Esophagus muscularis mucosa (tissue), 4 donors: ENCODE data around the gene TMEM219. TPM values are rescaled to one million over a fixed set of nuclear protein-coding genes. Genes with fewer than 3 reads are reported as not detected.

Experiments used
- DNase-seq: peaks from one replicate; pipeline ENCODE4 v3.0.0-alpha.2; 2017; ENCODE audit errors: extremely low spot score
- H3K27ac ChIP-seq, 4 donors: fragments of 200-600 bp; sonication (generic); replicated peaks in 1 of 4; 1 replicate in 3 of 4; 2 replicates in 1 of 4; pipeline ENCODE4 v1.5.1; 2016 to 2019; ENCODE audit warnings: mild to moderate bottlenecking in 1 of 4
- H3K27me3 ChIP-seq, 4 donors: fragments of 200-600 bp; sonication (generic); one replicate each; pipeline versions ENCODE4 v1.5.1 to v1.6.0; 2016 to 2019
- H3K36me3 ChIP-seq, 4 donors: fragments of 200-600 bp; sonication (generic); one replicate each; pipeline ENCODE4 v1.5.1; 2016 to 2019
- H3K4me1 ChIP-seq, 4 donors: fragments of 200-600 bp; sonication (generic); one replicate each; pipeline ENCODE4 v1.5.1; 2016 to 2019
- H3K4me3 ChIP-seq, 4 donors: fragments of 200-600 bp; sonication (generic); 1 replicate in 2 of 4; 2 replicates in 2 of 4; pipeline ENCODE4 v1.5.1; 2016 to 2019; ENCODE audit warnings: mild to moderate bottlenecking in 4 of 4, moderate library complexity in 1 of 4
- H3K9me3 ChIP-seq, 4 donors: fragments of 200-600 bp; sonication (generic); 1 replicate in 3 of 4; 2 replicates in 1 of 4; pipeline ENCODE4 v1.5.1; 2016 to 2019
- EP300 ChIP-seq: sonication (generic); formaldehyde crosslinking; IDR thresholded peaks from one replicate; pipeline ENCODE4 v1.6.1; 2017; ENCODE audit warnings: antibody characterized with exemption
- POLR2A ChIP-seq: fragments of 450-650 bp; IDR thresholded peaks from one replicate; pipeline ENCODE4 v1.6.1; 2017; ENCODE audit warnings: antibody characterized with exemption, moderate library complexity, mild to moderate bottlenecking, low read depth
- POLR2AphosphoS5 ChIP-seq, 2 donors: sonication (generic); formaldehyde crosslinking; IDR thresholded peaks; one replicate each; pipeline ENCODE4 v1.6.1; 2017; ENCODE audit warnings: antibody characterized with exemption in 2 of 2
- WGBS: methylation state at CpG from one replicate; pipeline ENCODE4 v1.1.5; 2018; 5-methylcytosine and 5-hydroxymethylcytosine counted together
- intact Hi-C: fragments of 100-400 bp; cut with DNase I; formaldehyde crosslinking; loops from one replicate; pipeline ENCODE4 v1.15.1; 2023
- total RNA-seq, 4 donors: library from RNA; depleted of rRNA; stranded (reverse); fragments of >200 nt; gene quantifications; one replicate each; pipeline versions ENCODE4 v1.1.0 to v1.2.1, GENCODE V29; 2016
- TF ChIP-seq, protein P1 (sequence below), 3 experiments: fragments of 200-600 bp in 2 of 3; fragments of 450-650 bp in 1 of 3; sonication (generic) in 2 of 3; IDR thresholded peaks; one replicate each; pipeline ENCODE4 v1.5.1; 2017 to 2019; ENCODE audit warnings: antibody characterized with exemption in 3 of 3, mild to moderate bottlenecking in 2 of 3, moderate library complexity in 1 of 3

TMEM219 gene
- total RNA-seq, 4 donors from 2014 or later, result 96.8 to 114 (median 105) TPM

DNA sequence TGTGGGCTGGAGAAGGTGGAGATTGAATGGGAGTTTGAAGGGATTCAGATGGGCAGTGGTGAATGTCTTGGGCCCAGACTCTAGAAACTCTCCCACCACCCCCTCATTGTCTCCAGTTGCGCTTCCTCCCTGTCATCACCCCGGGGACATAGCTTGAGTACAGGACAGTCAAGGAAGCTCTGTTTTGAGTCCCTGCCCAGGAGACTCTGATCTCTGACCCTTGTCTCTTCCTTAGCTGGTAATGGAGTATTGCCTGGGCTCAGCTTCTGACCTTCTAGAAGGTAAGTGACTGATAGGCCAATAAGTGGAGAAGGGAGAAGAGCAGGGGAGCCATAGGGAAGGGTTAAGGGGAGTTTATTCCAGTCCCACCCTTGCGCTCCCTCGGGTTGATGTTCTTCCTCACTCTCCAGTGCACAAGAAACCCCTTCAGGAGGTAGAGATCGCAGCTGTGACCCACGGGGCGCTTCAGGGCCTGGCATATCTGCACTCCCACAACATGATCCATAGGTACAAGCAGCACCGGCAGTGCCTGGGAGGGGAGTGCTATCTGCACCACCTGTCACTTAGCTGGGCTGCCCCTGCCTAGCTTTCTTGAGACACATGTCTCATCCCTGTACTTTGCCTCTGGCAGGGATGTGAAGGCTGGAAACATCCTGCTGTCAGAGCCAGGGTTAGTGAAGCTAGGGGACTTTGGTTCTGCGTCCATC, 16.8 kb downstream of the TMEM219 start:
- WGBS, result 90% methylated on average over 9 of the region's 9 CpGs
- Histone ChIP-seq H3K9me3 (no peaks in the 10 kb centered on the region), H3K27me3 (no peaks in the 10 kb centered on the region), H3K4me3 (no peak overlapping the region), H3K27ac (no peak overlapping the region), H3K4me1 (peaks cover 36 to 48% (median 42%) of the 10 kb centered on the region in 4 donors), H3K36me3 (peaks cover 57 to 64% (median 60%) of the 10 kb centered on the region in 4 donors)
- intact Hi-C loops, result no loop called here
- no peak for DNase-seq
- no peak for TF ChIP-seq POLR2AphosphoS5 (IDR thresholded peaks at IDR 0.05)
- no peak for TF ChIP-seq EP300
- TF ChIP-seq, protein P1, sequence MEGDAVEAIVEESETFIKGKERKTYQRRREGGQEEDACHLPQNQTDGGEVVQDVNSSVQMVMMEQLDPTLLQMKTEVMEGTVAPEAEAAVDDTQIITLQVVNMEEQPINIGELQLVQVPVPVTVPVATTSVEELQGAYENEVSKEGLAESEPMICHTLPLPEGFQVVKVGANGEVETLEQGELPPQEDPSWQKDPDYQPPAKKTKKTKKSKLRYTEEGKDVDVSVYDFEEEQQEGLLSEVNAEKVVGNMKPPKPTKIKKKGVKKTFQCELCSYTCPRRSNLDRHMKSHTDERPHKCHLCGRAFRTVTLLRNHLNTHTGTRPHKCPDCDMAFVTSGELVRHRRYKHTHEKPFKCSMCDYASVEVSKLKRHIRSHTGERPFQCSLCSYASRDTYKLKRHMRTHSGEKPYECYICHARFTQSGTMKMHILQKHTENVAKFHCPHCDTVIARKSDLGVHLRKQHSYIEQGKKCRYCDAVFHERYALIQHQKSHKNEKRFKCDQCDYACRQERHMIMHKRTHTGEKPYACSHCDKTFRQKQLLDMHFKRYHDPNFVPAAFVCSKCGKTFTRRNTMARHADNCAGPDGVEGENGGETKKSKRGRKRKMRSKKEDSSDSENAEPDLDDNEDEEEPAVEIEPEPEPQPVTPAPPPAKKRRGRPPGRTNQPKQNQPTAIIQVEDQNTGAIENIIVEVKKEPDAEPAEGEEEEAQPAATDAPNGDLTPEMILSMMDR (IDR thresholded peaks at IDR 0.05), result no peak
- TF ChIP-seq POLR2A, result no peak

GRCh38 chr16:29982560-29983419, 20.9 kb downstream of the TMEM219 start:
- Histone ChIP-seq H3K27ac (no peak overlapping the region), H3K4me3 (no peak overlapping the region), H3K9me3 (no peaks in the 10 kb centered on the region), H3K4me1 (peaks cover 0 to 12% (median 9%) of the 10 kb centered on the region in 4 donors), H3K27me3 (no peaks in the 10 kb centered on the region), H3K36me3 (peaks cover 94 to 100% (median 100%) of the 10 kb centered on the region in 4 donors)
- WGBS, result 88% methylated on average over 21 of the region's 24 CpGs
- intact Hi-C loops, result no loop called here
- TF ChIP-seq POLR2AphosphoS5 (IDR thresholded peaks at IDR 0.05), result no peak
- TF ChIP-seq EP300, result no peak
- no peak for TF ChIP-seq POLR2A
- TF ChIP-seq, protein P1 (IDR thresholded peaks at IDR 0.05), result no peak
- no peak for DNase-seq

DNA sequence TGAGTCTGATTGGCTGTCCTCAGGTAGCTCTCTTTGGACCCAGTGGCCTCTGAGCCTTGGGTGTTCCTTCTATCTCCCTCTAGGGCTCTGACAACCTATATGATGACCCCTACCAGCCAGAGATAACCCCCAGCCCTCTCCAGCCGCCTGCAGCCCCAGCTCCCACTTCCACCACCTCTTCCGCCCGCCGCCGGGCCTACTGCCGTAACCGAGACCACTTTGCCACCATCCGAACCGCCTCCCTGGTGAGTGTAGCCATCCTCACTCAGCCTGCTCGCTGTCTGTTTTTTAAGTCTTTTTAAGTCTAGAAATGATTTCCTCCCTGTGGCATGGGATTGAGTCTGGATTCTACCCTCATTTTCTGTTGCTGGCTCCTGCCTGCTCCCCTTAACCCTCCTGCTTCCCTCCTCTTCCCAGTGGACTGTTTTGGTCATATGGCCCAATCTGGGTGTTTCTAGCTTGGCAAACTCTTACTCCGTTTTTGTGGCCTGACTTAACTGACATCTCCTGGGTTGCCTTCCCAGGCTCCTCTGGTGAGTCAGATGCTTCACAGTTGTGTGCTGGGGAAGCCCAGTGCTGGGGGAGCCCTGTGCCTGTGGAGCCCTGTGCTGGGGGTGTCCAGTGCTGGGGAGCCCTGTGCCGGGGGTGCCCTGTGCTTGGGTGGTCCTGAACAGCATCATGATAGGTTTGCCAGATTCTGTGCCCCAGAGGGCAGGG, 21.7 kb downstream of the TMEM219 start:
- Histone ChIP-seq H3K27ac (no peak overlapping the region), H3K36me3 (peaks cover 92 to 100% (median 100%) of the 10 kb centered on the region in 4 donors), H3K4me1 (peaks cover 0 to 5% (median 2%) of the 10 kb centered on the region in 4 donors), H3K4me3 (no peak overlapping the region), H3K9me3 (no peaks in the 10 kb centered on the region), H3K27me3 (no peaks in the 10 kb centered on the region)
- intact Hi-C loops, result no loop called here
- no peak for TF ChIP-seq POLR2A
- TF ChIP-seq, protein P1 (IDR thresholded peaks at IDR 0.05), result no peak
- TF ChIP-seq POLR2AphosphoS5 (IDR thresholded peaks at IDR 0.05), result no peak
- TF ChIP-seq EP300, result no peak
- no peak for DNase-seq
- 80% methylated on average over 11 of the region's 12 CpGs for WGBS

- H3K27me3 ChIP-seq, result no peaks in the 10 kb centered on the region
- H3K9me3 ChIP-seq, result no peaks in the 10 kb centered on the region
- no peak overlapping the region for H3K4me3 ChIP-seq
- TF ChIP-seq, protein P1 (IDR thresholded peaks at IDR 0.05), result no peak
- TF ChIP-seq EP300 (no peak), POLR2A (no peak), POLR2AphosphoS5 (IDR thresholded peaks at IDR 0.05) (no peak)
- DNase-seq, result no peak
- H3K4me1 ChIP-seq, result no peaks in the 10 kb centered on the region
- H3K27ac ChIP-seq, result no peak overlapping the region
- WGBS, result 79% methylated on average over 6 of the region's 6 CpGs
- intact Hi-C loops, result no loop called here
- peaks cover 85 to 100% (median 100%) of the 10 kb centered on the region in 4 donors for H3K36me3 ChIP-seq
Observed at GRCh38 chr16:29984137-29984763, 22.4 kb downstream of the TMEM219 start.
